Fibroblast of mammary gland (primary cell): ENCODE data around the gene TSHZ2.
A peak's percentile ranks its signal among the peaks of the same experiment; 100 is the strongest.

Experiments
- DNase-seq: peaks from one replicate; pipeline ENCODE4 v3.0.0-alpha.2; 2010; ENCODE audit warnings: low read depth
- H3K4me3 ChIP-seq: 2 replicates; pipeline ENCODE4 v1.5.1; 2011; ENCODE audit warnings: low read depth, mild to moderate bottlenecking, low read length, moderate library complexity; ENCODE audit not compliant: control insufficient read depth
- TF ChIP-seq, protein P1 (sequence below): conservative IDR thresholded peaks from 2 replicates; pipeline ENCODE4 v1.5.1; 2011; ENCODE audit warnings: low read depth, low read length, inconsistent platforms; ENCODE audit not compliant: control insufficient read depth, insufficient read depth

The TSHZ2 gene

DNA sequence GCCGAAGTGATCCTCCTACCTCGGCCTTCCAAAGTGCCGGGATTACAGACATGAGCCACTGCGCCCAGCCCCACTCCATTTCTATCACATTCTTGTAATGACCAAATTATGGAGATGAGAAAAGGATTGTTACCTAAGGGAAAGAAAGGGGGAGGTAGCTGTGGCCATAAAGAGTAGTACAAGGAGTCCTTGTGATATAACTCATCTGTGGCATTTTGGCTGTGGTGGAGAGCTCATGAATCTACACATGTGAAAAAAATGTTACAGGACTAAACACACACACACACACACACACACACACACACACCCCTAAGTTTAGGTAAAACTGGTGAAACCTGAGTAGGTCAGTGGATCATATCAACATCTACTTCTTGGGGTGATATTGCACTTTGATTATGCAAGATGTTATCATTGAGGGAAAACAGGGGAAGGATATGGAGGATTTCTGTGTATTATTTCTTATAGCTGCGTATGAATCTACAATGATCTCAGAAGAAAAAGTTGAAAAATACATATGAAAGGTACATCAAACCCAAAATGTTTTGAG lies 251.5 kb downstream of the TSHZ2 start:
- TF ChIP-seq, protein P1, sequence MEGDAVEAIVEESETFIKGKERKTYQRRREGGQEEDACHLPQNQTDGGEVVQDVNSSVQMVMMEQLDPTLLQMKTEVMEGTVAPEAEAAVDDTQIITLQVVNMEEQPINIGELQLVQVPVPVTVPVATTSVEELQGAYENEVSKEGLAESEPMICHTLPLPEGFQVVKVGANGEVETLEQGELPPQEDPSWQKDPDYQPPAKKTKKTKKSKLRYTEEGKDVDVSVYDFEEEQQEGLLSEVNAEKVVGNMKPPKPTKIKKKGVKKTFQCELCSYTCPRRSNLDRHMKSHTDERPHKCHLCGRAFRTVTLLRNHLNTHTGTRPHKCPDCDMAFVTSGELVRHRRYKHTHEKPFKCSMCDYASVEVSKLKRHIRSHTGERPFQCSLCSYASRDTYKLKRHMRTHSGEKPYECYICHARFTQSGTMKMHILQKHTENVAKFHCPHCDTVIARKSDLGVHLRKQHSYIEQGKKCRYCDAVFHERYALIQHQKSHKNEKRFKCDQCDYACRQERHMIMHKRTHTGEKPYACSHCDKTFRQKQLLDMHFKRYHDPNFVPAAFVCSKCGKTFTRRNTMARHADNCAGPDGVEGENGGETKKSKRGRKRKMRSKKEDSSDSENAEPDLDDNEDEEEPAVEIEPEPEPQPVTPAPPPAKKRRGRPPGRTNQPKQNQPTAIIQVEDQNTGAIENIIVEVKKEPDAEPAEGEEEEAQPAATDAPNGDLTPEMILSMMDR: no peak
- peak; percentile 27 for DNase-seq

DNA sequence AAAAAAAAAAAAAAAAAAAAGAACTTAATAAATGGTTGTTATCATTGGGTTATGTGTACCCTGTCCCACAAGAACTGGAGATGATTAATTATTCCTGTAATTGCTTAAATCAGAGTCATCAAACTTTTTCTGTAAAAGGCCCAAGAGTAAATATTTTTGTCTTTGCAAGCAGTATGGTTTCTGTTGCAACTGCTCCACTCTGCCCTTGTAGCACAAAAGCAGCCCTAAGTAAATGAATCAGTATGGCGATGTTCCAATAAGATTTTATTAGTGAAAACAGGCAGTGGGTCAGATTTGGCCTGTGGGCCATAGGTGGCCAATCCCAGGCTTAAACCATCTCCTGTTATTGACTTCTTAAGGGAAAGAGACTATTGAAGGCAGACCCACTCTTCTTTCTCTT lies 252.7 kb downstream of the TSHZ2 start:
- peak; percentile 85 for DNase-seq
- H3K4me3 ChIP-seq: no peak overlapping the region
- TF ChIP-seq, protein P1: no peak

More for the DNA sequence above, 251.5 kb downstream of the TSHZ2 start:
- H3K4me3 ChIP-seq: no peak overlapping the region

DNA sequence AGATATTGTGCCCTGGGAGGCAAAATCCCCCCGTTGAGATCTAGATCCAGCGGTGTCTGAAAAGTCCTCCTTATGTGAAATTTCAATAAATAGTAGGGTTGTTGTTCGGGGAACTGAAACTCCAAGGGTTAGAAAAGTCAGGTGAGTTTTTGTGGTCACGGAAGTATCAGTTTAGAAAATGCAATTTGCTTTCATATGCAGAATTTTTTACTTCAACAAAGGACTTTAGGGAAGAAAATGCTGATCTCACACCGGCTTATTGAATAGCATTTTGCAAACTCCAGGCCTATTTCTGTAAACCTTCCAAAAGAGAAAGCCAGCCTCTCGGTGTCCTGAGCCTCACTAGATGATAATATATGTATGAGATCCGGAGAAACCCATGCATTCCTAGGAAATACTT lies 254.7 kb downstream of the TSHZ2 start:
- no peak for DNase-seq
- TF ChIP-seq, protein P1: no peak
- H3K4me3 ChIP-seq: no peak overlapping the region

DNA sequence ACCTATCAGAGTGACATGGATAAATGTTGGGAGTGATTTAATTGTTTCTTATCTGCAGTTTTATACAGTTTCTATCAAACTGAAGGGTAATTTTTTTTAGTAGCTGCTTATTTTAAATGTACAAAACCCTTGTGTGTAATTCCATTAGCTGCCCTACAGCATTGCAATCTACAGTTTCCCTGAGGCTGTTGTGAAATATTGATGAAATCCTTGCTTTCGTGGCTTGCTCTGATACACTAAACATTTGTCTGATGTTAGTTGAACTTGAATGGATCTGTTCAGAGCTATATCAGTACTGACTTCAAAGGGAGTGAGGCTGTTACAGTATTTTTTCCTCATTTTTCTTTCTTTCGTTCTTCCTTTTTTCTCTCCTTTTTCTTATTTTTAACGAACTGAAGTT lies 255.4 kb downstream of the TSHZ2 start:
- peak; percentile 40 for DNase-seq
- no peak overlapping the region for H3K4me3 ChIP-seq
- TF ChIP-seq, protein P1: no peak

DNA sequence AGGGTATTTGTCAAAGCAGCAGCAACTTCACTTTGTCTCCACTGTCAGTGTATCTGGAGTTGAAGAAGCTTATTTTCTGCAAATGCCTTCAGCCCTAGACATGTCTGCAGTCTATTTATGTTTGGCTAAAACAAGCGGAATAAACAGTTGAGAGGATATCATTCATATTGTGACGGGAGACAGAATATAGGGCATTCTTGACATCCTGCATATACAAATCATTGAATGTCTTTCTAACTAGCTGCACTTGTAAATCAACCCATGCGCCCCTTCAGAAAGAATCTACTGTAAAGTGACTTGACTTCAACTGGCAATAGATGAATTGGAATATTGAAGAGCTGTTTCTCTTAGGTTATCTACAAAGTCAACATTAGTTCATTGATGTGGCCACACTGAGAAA lies 258.9 kb downstream of the TSHZ2 start:
- TF ChIP-seq, protein P1: no peak
- H3K4me3 ChIP-seq: no peak overlapping the region
- DNase-seq: no peak

DNA sequence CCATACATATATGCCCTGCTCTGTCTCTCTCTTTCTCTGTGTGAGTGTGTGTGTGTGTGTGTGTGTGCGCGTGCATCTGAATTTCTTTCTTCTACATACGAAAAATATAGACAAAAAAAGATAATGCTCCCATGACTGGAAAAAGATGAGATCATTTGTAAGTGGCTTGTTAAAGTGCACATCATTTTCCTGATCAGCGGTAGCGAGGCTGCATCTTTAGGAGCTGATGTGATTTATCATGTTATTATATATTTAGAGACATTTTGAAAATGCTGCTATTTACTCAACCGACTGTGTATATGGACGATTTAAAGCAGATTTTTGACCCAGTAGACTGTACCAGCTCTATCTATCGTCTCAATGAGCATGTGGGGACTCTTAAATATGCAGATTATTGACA lies 265.3 kb downstream of the TSHZ2 start:
- DNase-seq: no peak
- H3K4me3 ChIP-seq: no peak overlapping the region
- TF ChIP-seq, protein P1: no peak

DNA sequence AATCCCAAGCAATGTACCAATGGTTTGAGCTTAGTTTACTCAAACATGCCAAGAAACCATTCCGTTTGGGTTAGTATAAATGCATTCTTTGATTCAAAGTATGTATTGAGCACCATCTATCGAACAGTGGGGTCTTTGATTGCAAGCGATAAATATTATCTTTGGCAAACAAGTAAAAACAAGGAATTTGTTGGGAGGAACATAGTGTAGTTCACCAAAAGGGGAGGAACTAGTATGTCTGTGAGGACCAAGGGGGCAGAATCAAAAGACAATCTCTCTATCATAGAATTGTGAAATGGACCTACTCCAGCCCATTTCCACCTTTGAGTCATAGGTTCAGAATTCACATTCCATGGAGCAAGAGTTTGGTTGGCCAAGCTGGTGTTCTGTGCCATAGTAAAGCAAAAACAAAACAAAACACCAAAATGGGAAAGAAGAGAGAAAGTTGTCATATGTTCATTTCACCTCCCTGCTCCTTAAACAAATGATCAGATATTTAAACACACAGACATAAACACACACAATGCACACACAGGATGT lies 266.0 kb downstream of the TSHZ2 start:
- DNase-seq: peak; percentile 37
- H3K4me3 ChIP-seq: no peak overlapping the region
- TF ChIP-seq, protein P1: no peak
